B cell (primary cell): ENCODE results near the gene RRM1. TPM values are rescaled to one million over a fixed set of nuclear protein-coding genes. Genes with fewer than 3 reads are reported as not detected.
A peak's percentile ranks its signal among the peaks of the same experiment; 100 is the strongest.

Experiments used
- ATAC-seq: fragments of 200-7000 bp; cut with Tn5 transposase; one replicate; pipeline ENCODE4 v1.10.0; 2021; ENCODE audit warnings: low read depth, mild to moderate bottlenecking, moderate number of reproducible peaks, moderate library complexity
- CTCF ChIA-PET: fragments of 350-600 bp; sonication (Branson Sonifier 250); formaldehyde crosslinking; loops from one replicate; lab custom pipeline; 2021; ENCODE audit warnings: antibody characterized with exemption, inconsistent platforms; lab: Charles Lee
- POLR2A ChIA-PET: fragments of 350-600 bp; sonication (Branson Sonifier 250); formaldehyde crosslinking; loops from one replicate; lab custom pipeline; 2021; ENCODE audit warnings: antibody characterized with exemption; lab: Charles Lee
- DNase-seq: peaks from one replicate; pipeline ENCODE4 v3.0.0; 2013
- H2AFZ ChIP-seq: 2 replicates; pipeline ENCODE4 v1.6.1; 2012; ENCODE audit warnings: mild to moderate bottlenecking, low read depth, low read length; ENCODE audit not compliant: insufficient read depth, poor library complexity, severe bottlenecking
- H3K27ac ChIP-seq, 2 donors: 1 replicate in 1 of 2; 2 replicates in 1 of 2; pipeline ENCODE4 v1.5.1; 2012 to 2013; ENCODE audit warnings: low read length in 2 of 2, mild to moderate bottlenecking in 2 of 2, moderate library complexity in 1 of 2
- H3K27me3 ChIP-seq, 4 experiments: fragments of 200-600 bp in 1 of 4; sonication (generic) in 1 of 4; replicated peaks in 1 of 4; 1 replicate in 2 of 4; 2 replicates in 2 of 4; pipeline versions ENCODE4 v1.6.1 to v1.7.0; 2013 to 2016; ENCODE audit warnings: low read length in 3 of 4, mild to moderate bottlenecking in 2 of 4, mixed read lengths in 1 of 4, moderate library complexity in 1 of 4; ENCODE audit not compliant: insufficient read depth in 4 of 4, control insufficient read depth in 3 of 4; ENCODE audit errors: control extremely low read depth in 1 of 4
- H3K36me3 ChIP-seq, 2 experiments: replicated peaks in 1 of 2; 1 replicate in 1 of 2; 2 replicates in 1 of 2; pipeline versions ENCODE4 v1.6.1 to v1.7.1; 2013; ENCODE audit warnings: low read length in 1 of 2; ENCODE audit not compliant: insufficient read depth in 2 of 2, control insufficient read depth in 1 of 2; ENCODE audit errors: control extremely low read depth in 1 of 2, extremely low read depth in 1 of 2
- H3K4me1 ChIP-seq, 2 donors: fragments of 200-600 bp in 1 of 2; sonication (generic) in 1 of 2; 1 replicate in 1 of 2; 2 replicates in 1 of 2; pipeline versions ENCODE4 v1.5.1 to v1.6.1; 2013 to 2017; ENCODE audit warnings: low read length in 2 of 2; ENCODE audit not compliant: control insufficient read depth in 2 of 2, insufficient read depth in 2 of 2
- H3K4me2 ChIP-seq: replicated peaks from 2 replicates; pipeline ENCODE3; 2012; ENCODE audit warnings: mild to moderate bottlenecking, low read depth, low read length; ENCODE audit not compliant: poor library complexity, severe bottlenecking
- H3K4me3 ChIP-seq, 5 experiments: fragments of 200-600 bp in 1 of 5; sonication (generic) in 1 of 5; 1 replicate in 3 of 5; 2 replicates in 2 of 5; pipeline versions ENCODE4 v1.5.1 to v1.7.0; 2011 to 2016; ENCODE audit warnings: low read length in 4 of 5, mild to moderate bottlenecking in 4 of 5, low read depth in 2 of 5, control low read depth in 1 of 5, moderate library complexity in 1 of 5; ENCODE audit not compliant: insufficient read depth in 1 of 5; ENCODE audit errors: control extremely low read depth in 1 of 5, extremely low read depth in 1 of 5
- H3K79me2 ChIP-seq: fragments of 200-600 bp; sonication (generic); one replicate; pipeline ENCODE4 v1.6.0; 2016; ENCODE audit warnings: low read length; ENCODE audit not compliant: control insufficient read depth, insufficient read depth
- H3K9ac ChIP-seq: fragments of 200-600 bp; sonication (generic); 2 replicates; pipeline ENCODE4 v1.6.1; 2017; ENCODE audit warnings: mild to moderate bottlenecking, low read length, moderate library complexity
- H3K9me3 ChIP-seq, 3 donors: one replicate each; pipeline versions ENCODE4 v1.6.1 to v1.7.1; 2013; ENCODE audit warnings: low read length in 2 of 3; ENCODE audit not compliant: control insufficient read depth in 2 of 3, insufficient read depth in 1 of 3; ENCODE audit errors: control extremely low read depth in 1 of 3
- H4K20me1 ChIP-seq: 2 replicates; pipeline ENCODE4 v1.6.0; 2012; ENCODE audit warnings: mild to moderate bottlenecking, low read length; ENCODE audit not compliant: insufficient read depth, control insufficient read depth, poor library complexity, severe bottlenecking
- H3K27ac Mint-ChIP-seq: one replicate; pipeline ENCODE4 v1.8.0; 2021; ENCODE audit warnings: mixed read lengths
- H3K27me3 Mint-ChIP-seq: one replicate; pipeline ENCODE4 v1.8.0; 2021; ENCODE audit warnings: mixed read lengths
- H3K4me1 Mint-ChIP-seq: one replicate; pipeline ENCODE4 v1.8.0; 2021; ENCODE audit warnings: mixed read lengths
- H3K4me3 Mint-ChIP-seq: one replicate; pipeline ENCODE4 v1.8.0; 2021; ENCODE audit warnings: mixed read lengths
- H3K9me3 Mint-ChIP-seq: one replicate; pipeline ENCODE4 v1.8.0; 2022; ENCODE audit warnings: mixed read lengths; ENCODE audit not compliant: insufficient read depth
- CTCF ChIP-seq: fragments of 200-600 bp; IDR thresholded peaks from one replicate; pipeline ENCODE4 v1.8.0; 2022; ENCODE audit warnings: antibody characterized with exemption, mild to moderate bottlenecking
- EZH2 ChIP-seq: IDR thresholded peaks from 2 replicates; pipeline ENCODE4 v1.6.1; 2012; ENCODE audit warnings: borderline replicate concordance, low read depth, mild to moderate bottlenecking, moderate library complexity, low read length; ENCODE audit not compliant: insufficient read depth, poor library complexity, severe bottlenecking
- WGBS: methylation state at CpG from one replicate; pipeline ENCODE4 v1.1.5; 2013; ENCODE audit warnings: missing lambda C conversion rate; ENCODE audit not compliant: insufficient coverage; 5-methylcytosine and 5-hydroxymethylcytosine counted together
- intact Hi-C: fragments of 100-400 bp; cut with micrococcal nuclease; formaldehyde crosslinking; loops from one replicate; pipeline ENCODE4 v1.10.0; 2022
- polyA plus RNA-seq: library from polyadenylated mRNA; depleted of rRNA; stranded (reverse); fragments of >200 nt; gene quantifications from 2 replicates; pipeline ENCODE4 v1.2.3, GENCODE V29; 2012
- total RNA-seq, 2 donors: library from RNA; stranded (reverse); fragments of 120-200 nt in 1 of 2; gene quantifications; 1 replicate in 1 of 2; 2 replicates in 1 of 2; pipeline versions ENCODE4 v1.2.3 to v1.2.4, GENCODE V29; 2013 to 2022

RRM1 gene
- total and polyA plus RNA-seq, 2 donors (not counting 1 experiment from before 2014, with no cell fraction given), result 6.0 to 24.5 TPM

GRCh38 chr11:4072668-4073285 is 21.8 kb upstream of the RRM1 start:
- H3K27ac ChIP-seq, result peak overlapping the region in 1 of 2 donors; percentile 31

More at GRCh38 chr11:4072668-4073285, 21.8 kb upstream of the RRM1 start:
- Histone ChIP-seq H2AFZ (peak overlapping the region; percentile 30), H3K79me2 (peaks cover 18% of the 10 kb centered on the region), H3K4me1 (peaks cover 4 to 14% of the 10 kb centered on the region in 2 donors), H3K4me2 (no peak overlapping the region), H3K9me3 (no peaks in the 10 kb centered on the region), H3K36me3 (peaks cover 4 to 50% of the 10 kb centered on the region in 2 experiments), H3K9ac (no peak overlapping the region), H3K4me3 (no peak overlapping the region), H4K20me1 (no peaks in the 10 kb centered on the region), H3K27me3 (no peaks in the 10 kb centered on the region)
- peaks cover 20% of the 10 kb centered on the region for H3K4me1 Mint-ChIP-seq
- peak; percentile 82 for DNase-seq
- H3K27ac Mint-ChIP-seq, result peak overlapping the region; percentile 5
- intact Hi-C loops, result loop anchor here (1.0 to 10.0 kb wide), 5 partner anchors 218 to 288 kb away; partner anchors contain the start of gene RHOG
- ATAC-seq, result peak; percentile 73
- H3K9me3 Mint-ChIP-seq, result no peaks in the 10 kb centered on the region
- H3K27me3 Mint-ChIP-seq, result no peaks in the 10 kb centered on the region
- no peak for TF ChIP-seq EZH2
- peak; percentile 95 for TF ChIP-seq CTCF
- ChIA-PET POLR2A (interaction anchor here (0.6 to 2.4 kb wide), 7 partner anchors 178 to 306 kb away, joined by 3 to 17 read pairs (median 6); partner anchors contain the start of gene STIM1), CTCF (interaction anchor here (0.6 to 15.4 kb wide), 81 partner anchors 9 to 432 kb away, joined by 3 to 819 read pairs (median 6); partner anchors contain the start of genes PGAP2, RHOG and STIM1)
- H3K4me3 Mint-ChIP-seq, result no peak overlapping the region
- no CpG with 5 or more reads among the region's 4 CpGs for WGBS
